Kidney epithelial cell (primary cell): Measurements from ENCODE around the gene SIKE1. TPM values are rescaled to one million over a fixed set of nuclear protein-coding genes. Genes with fewer than 3 reads are reported as not detected.
"Not testable (repeated sequence)": the region's sequence is repeated elsewhere in the genome, so short reads cannot be mapped to it uniquely, and the experiment has no call there.

ENCODE experiments used
- DNase-seq: peaks from one replicate; pipeline ENCODE4 v3.0.0-alpha.2; 2010; ENCODE audit warnings: low read depth
- H3K27me3 ChIP-seq: 2 replicates; pipeline ENCODE4 v1.6.0; 2011; ENCODE audit warnings: low read length; ENCODE audit not compliant: control insufficient read depth, insufficient read depth
- H3K36me3 ChIP-seq: 2 replicates; pipeline ENCODE4 v1.5.1; 2011; ENCODE audit warnings: low read length; ENCODE audit not compliant: control insufficient read depth, insufficient read depth
- H3K4me3 ChIP-seq: 2 replicates; pipeline ENCODE4 v1.5.1; 2011; ENCODE audit warnings: low read depth, mild to moderate bottlenecking, control low read depth, low read length
- total RNA-seq: library from RNA; depleted of rRNA; stranded (reverse); fragments of >200 nt; gene quantifications from 2 replicates; pipeline ENCODE4 v1.2.3, GENCODE V29; 2015
- TF ChIP-seq, protein P1 (sequence below): IDR thresholded peaks from 2 replicates; pipeline ENCODE4 v1.5.1; 2011; ENCODE audit warnings: mild to moderate bottlenecking, moderate library complexity, low read length, control low read depth, inconsistent platforms; ENCODE audit not compliant: insufficient read depth, poor library complexity, severe bottlenecking

SIKE1 gene
- total RNA-seq, 1 donor from 2014 or later, result 40.1 TPM

DNA sequence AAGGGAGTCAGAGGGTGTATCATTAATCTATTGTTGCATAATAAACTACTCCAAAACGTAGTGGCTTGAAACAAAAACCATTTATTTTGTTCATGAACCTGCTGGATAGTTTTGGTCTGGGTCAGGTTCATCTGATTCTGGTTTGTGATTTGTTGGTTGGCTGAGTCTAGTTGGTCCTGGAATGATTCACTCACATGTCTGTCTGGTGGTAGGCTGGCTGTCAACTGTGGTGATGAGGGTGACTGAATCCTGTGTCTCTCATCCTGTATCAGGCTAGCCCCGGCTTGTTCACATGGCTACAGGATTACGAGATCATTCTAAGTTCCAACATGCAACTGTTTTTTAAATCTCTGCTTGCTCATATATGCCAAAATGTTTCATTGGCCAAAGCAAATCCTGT lies 22.5 kb upstream of the SIKE1 start:
- H3K4me3 ChIP-seq, result no peak overlapping the region
- no peaks in the 10 kb centered on the region for H3K36me3 ChIP-seq
- no peaks in the 10 kb centered on the region for H3K27me3 ChIP-seq
- DNase-seq, result peak; percentile 56
- TF ChIP-seq, protein P1, sequence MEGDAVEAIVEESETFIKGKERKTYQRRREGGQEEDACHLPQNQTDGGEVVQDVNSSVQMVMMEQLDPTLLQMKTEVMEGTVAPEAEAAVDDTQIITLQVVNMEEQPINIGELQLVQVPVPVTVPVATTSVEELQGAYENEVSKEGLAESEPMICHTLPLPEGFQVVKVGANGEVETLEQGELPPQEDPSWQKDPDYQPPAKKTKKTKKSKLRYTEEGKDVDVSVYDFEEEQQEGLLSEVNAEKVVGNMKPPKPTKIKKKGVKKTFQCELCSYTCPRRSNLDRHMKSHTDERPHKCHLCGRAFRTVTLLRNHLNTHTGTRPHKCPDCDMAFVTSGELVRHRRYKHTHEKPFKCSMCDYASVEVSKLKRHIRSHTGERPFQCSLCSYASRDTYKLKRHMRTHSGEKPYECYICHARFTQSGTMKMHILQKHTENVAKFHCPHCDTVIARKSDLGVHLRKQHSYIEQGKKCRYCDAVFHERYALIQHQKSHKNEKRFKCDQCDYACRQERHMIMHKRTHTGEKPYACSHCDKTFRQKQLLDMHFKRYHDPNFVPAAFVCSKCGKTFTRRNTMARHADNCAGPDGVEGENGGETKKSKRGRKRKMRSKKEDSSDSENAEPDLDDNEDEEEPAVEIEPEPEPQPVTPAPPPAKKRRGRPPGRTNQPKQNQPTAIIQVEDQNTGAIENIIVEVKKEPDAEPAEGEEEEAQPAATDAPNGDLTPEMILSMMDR, result no peak

DNA sequence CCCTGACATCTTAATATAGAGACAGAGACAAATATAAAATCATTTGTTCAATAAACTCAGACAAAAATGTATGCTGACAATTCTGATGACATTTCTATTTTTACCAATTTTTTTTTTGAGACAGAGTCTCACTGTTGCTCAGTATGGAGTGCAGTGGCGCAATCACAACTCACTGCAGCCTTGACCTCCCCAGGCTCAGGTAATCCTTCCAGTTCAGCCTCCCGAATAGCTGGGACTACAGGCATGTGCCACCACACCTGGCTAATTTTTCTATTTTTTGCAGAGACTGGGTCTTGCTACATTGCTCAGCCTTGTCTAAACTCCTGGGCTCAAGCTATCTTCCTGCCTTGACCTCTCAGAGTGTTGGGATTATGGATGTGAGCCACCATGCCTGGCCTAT lies 13.6 kb upstream of the SIKE1 start:
- H3K27me3 ChIP-seq, result no peaks in the 10 kb centered on the region
- no peak overlapping the region for H3K4me3 ChIP-seq
- H3K36me3 ChIP-seq, result no peaks in the 10 kb centered on the region
- DNase-seq, result no peak
- TF ChIP-seq, protein P1, result no peak

DNA sequence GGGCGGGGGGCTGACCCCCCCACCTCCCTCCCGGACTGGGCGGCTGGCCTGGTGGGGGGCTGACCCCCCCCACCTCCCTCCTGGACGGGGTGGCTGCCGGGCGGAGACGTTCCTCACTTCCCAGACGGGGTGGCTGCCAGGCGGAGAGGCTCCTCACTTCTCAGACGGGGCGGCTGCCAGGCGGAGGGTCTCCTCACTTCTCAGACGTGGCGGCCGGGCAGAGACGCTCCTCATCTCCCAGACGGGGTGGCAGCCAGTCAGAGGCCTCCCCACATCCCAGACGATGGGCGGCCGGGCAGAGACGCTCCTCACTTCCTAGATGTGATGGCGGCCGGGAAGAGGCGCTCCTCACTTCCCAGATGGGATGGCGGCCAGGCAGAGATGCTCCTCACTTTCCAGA lies 10.1 kb upstream of the SIKE1 start:
- not testable (repeated sequence) for DNase-seq, H3K4me3 ChIP-seq, H3K36me3 ChIP-seq, H3K27me3 ChIP-seq

DNA sequence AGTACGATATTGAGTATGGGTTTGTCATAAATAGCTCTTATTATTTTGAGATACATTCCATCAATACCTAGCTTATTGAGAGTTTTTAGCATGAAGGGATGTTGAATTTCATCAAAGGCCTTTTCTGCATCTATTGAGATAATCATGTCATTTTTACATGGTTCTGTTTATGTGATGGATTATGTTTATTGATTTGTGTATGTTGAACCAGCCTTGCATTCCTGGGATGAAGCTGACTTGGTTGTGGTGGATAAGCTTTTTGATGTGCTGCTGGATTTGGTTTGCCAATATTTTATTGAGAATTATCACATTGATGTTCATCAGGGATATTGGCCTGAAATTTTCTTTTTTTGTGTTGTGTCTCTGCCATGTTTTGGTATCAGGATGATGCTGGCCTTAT lies 6.0 kb upstream of the SIKE1 start:
- not testable (repeated sequence) for H3K36me3 ChIP-seq, H3K27me3 ChIP-seq, DNase-seq, H3K4me3 ChIP-seq

DNA sequence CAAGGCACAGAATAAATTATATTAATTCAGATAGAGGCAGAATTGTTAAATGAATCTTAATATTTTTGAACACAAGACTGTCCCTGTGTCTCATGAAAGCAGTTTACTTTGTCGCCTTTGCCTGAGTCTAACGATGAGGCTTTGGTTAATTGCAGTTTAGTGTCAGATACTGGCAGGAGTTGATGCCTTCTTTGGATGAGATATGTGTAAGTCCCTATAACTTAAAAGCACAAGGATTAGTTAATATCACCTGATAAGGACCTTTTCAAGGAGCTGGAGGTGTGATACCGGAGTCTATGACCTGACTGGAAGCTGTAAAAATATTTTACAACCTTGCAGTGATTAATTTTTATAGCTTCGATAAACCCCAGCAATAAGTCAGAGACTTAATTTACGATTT lies 2.0 kb upstream of the SIKE1 start:
- no peaks in the 10 kb centered on the region for H3K36me3 ChIP-seq
- no peak for DNase-seq
- H3K27me3 ChIP-seq, result no peaks in the 10 kb centered on the region
- TF ChIP-seq, protein P1, result no peak
- no peak overlapping the region for H3K4me3 ChIP-seq

DNA sequence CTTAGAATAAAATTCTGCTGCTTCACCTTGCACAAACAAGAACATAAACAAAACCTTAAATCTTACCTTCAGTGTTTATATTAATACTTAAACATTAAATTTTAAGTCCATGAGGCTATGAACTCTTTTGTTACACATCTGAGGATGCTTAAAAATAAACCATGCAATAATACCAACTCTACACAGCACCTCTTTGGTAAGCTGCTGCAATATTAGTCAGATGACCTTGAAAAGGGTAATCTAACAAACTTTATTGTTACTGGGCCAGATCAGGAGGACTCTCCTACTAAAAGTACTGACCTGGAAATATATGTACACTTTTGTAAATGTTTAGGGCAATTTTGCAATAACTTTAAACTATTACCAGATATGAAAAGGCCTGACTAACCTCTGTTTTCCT lies 763 bp downstream of the SIKE1 start:
- TF ChIP-seq, protein P1, result no peak
- DNase-seq, result no peak
- H3K4me3 ChIP-seq, result peak overlapping the region; percentile 66
- no peaks in the 10 kb centered on the region for H3K36me3 ChIP-seq
- H3K27me3 ChIP-seq, result no peaks in the 10 kb centered on the region

DNA sequence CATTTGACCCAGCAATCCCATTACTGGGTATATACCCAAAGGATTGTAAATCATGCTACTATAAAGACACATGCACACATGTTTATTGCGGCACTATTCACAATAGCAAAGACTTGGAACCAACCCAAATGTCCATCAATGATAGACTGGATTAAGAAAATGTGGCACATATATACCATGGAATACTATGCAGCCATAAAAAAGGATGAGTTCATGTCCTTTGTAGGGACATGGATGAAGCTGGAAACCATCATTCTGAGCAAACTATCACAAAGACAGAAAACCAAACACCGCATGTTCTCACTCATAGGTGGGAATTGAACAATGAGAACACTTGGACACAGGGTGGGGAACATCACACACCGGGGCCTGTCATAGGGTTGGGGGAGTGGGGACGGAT lies 3.8 kb downstream of the SIKE1 start:
- not testable (repeated sequence) for H3K36me3 ChIP-seq, H3K4me3 ChIP-seq, H3K27me3 ChIP-seq, DNase-seq
